ENCODE measurements around the gene FGA. TPM values are rescaled to one million over a fixed set of nuclear protein-coding genes. Genes with fewer than 3 reads are reported as not detected.

Gene FGA
- polyA plus RNA-seq, 1 donor (not counting 4 experiments of a cell fraction or from before 2014, with no cell fraction given), result not detected

GRCh38 chr4:154560419-154560801, 30.1 kb downstream of the FGA start:
- H3K27ac ChIP-seq (ENCODE audit: control insufficient read depth, insufficient read depth, low read length), result no peak overlapping the region
- H3K36me3 ChIP-seq (ENCODE audit: control insufficient read depth in 2 of 2, extremely low read depth in 1 of 2, insufficient read depth in 2 of 2, low read length in 2 of 2), result no peaks in the 10 kb centered on the region

DNA sequence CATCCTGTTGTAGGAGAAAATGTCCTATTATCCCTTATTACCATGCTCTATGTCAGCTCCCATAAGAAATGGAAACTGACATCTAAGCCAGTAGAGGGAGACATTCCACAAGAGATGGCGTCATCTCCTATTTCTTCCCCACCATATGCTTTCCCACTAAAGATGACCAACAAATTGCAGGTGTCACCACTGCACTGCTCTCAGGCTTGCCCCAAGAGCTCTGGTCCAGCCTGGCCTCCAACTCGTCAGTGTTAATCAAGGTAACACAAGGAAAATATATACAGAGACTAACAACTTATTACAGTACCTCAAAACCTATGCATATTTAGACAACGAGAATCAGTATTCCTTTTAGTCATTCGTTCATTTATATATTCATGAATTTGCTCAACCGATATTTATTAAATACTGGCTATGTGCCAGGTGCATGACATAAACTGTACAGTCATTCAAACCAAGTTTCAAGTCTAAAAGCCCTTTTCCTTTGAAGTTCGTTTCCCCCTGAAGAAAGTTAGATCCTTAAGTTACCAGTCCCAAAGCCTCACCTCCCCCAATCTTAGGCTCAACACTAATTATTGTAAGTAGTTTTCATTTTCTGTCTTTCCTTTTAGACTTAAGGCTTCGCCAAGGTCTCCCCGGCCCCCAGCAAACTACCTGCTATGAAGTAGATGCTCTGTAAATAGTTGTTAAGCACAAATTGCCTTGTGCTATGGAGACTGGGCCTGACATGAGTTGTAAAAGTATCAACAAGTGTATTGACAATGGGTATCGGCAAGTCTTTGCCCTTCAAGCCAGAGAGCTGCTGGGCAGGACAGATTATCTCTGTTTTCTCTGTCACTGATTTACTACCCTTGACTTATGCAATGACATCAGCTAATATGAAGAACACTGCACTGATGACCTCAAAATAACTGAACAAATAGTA, 30.8 kb downstream of the FGA start:
- Histone ChIP-seq H3K27ac (ENCODE audit: control insufficient read depth, insufficient read depth, low read length) (no peak overlapping the region), H2AFZ (ENCODE audit: control insufficient read depth, low read length) (no peak overlapping the region), H3K9me3 (ENCODE audit: control insufficient read depth, low read depth, low read length) (no peaks in the 10 kb centered on the region), H3K9me1 (ENCODE audit: control insufficient read depth, extremely low read depth, insufficient read depth, low read length) (no peaks in the 10 kb centered on the region), H3K27me3 (ENCODE audit: control insufficient read depth, extremely low read depth, insufficient read depth, low read length) (no peaks in the 10 kb centered on the region), H3K79me2 (ENCODE audit: control insufficient read depth, insufficient read depth, low read length) (no peaks in the 10 kb centered on the region), H4K20me1 (ENCODE audit: control insufficient read depth, extremely low read depth, insufficient read depth, low read length) (no peaks in the 10 kb centered on the region), H3K36me3 (ENCODE audit: control insufficient read depth in 2 of 2, extremely low read depth in 1 of 2, insufficient read depth in 2 of 2, low read length in 2 of 2) (no peaks in the 10 kb centered on the region), H3K4me2 (ENCODE audit: control insufficient read depth, extremely low read depth, insufficient read depth, low read depth, low read length) (no peak overlapping the region), H3K4me3 (ENCODE audit: control insufficient read depth in 2 of 3, extremely low read depth in 1 of 3, insufficient read depth in 2 of 3, low read depth in 1 of 3, low read length in 3 of 3) (no peak overlapping the region), H3K9ac (ENCODE audit: control insufficient read depth, extremely low read depth, insufficient read depth, low read length) (no peak overlapping the region), H3K4me1 (ENCODE audit: control insufficient read depth, extremely low read depth, insufficient read depth, low read length) (no peaks in the 10 kb centered on the region)
- TF ChIP-seq, protein P1, sequence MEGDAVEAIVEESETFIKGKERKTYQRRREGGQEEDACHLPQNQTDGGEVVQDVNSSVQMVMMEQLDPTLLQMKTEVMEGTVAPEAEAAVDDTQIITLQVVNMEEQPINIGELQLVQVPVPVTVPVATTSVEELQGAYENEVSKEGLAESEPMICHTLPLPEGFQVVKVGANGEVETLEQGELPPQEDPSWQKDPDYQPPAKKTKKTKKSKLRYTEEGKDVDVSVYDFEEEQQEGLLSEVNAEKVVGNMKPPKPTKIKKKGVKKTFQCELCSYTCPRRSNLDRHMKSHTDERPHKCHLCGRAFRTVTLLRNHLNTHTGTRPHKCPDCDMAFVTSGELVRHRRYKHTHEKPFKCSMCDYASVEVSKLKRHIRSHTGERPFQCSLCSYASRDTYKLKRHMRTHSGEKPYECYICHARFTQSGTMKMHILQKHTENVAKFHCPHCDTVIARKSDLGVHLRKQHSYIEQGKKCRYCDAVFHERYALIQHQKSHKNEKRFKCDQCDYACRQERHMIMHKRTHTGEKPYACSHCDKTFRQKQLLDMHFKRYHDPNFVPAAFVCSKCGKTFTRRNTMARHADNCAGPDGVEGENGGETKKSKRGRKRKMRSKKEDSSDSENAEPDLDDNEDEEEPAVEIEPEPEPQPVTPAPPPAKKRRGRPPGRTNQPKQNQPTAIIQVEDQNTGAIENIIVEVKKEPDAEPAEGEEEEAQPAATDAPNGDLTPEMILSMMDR (optimal IDR thresholded peaks at IDR 0.05 in 1 of 3, IDR thresholded peaks at IDR 0.05 in 1 of 3, conservative IDR thresholded peaks at IDR 0.05 in 1 of 3; ENCODE audit: extremely low read depth in 1 of 3, insufficient read depth in 2 of 3, low read length in 3 of 3), result peak; percentile 64 to 79 (median 71)
- no peak for TF ChIP-seq EZH2 (IDR thresholded peaks at IDR 0.05; ENCODE audit: low read length)
- FAIRE-seq (peak; percentile 69), DNase-seq (ENCODE audit: low read depth, low spot score) (no peak)
- dilution Hi-C loops (cut with MboI; ENCODE audit: extremely low pct_ligation_motif_present, low sequenced_read_pairs), result no loop called here

More at GRCh38 chr4:154560419-154560801, 30.1 kb downstream of the FGA start:
- Histone ChIP-seq H2AFZ (ENCODE audit: control insufficient read depth, low read length) (no peak overlapping the region), H3K4me2 (ENCODE audit: control insufficient read depth, extremely low read depth, insufficient read depth, low read depth, low read length) (no peak overlapping the region), H3K9me3 (ENCODE audit: control insufficient read depth, low read depth, low read length) (no peaks in the 10 kb centered on the region), H3K4me1 (ENCODE audit: control insufficient read depth, extremely low read depth, insufficient read depth, low read length) (no peaks in the 10 kb centered on the region), H3K79me2 (ENCODE audit: control insufficient read depth, insufficient read depth, low read length) (no peaks in the 10 kb centered on the region), H3K9me1 (ENCODE audit: control insufficient read depth, extremely low read depth, insufficient read depth, low read length) (no peaks in the 10 kb centered on the region), H3K4me3 (ENCODE audit: control insufficient read depth in 2 of 3, extremely low read depth in 1 of 3, insufficient read depth in 2 of 3, low read depth in 1 of 3, low read length in 3 of 3) (no peak overlapping the region), H3K9ac (ENCODE audit: control insufficient read depth, extremely low read depth, insufficient read depth, low read length) (no peak overlapping the region), H3K27me3 (ENCODE audit: control insufficient read depth, extremely low read depth, insufficient read depth, low read length) (no peaks in the 10 kb centered on the region), H4K20me1 (ENCODE audit: control insufficient read depth, extremely low read depth, insufficient read depth, low read length) (no peaks in the 10 kb centered on the region)
- dilution Hi-C loops (cut with MboI; ENCODE audit: extremely low pct_ligation_motif_present, low sequenced_read_pairs), result no loop called here
- FAIRE-seq (no peak), DNase-seq (ENCODE audit: low read depth, low spot score) (no peak)
- TF ChIP-seq EZH2 (IDR thresholded peaks at IDR 0.05; ENCODE audit: low read length), result no peak
- TF ChIP-seq, protein P1 (optimal IDR thresholded peaks at IDR 0.05 in 1 of 3, IDR thresholded peaks at IDR 0.05 in 1 of 3, conservative IDR thresholded peaks at IDR 0.05 in 1 of 3; ENCODE audit: extremely low read depth in 1 of 3, insufficient read depth in 2 of 3, low read length in 3 of 3), result no peak

All from keratinocyte (primary cell).